NB4 (cell line): ENCODE results near the gene CREB5.

Experiments used
- MYC ChIP-seq: IDR thresholded peaks from 2 replicates; pipeline ENCODE4 v1.6.1; 2011; ENCODE audit warnings: low read depth, low read length
- POLR2A ChIP-seq: IDR thresholded peaks from 2 replicates; pipeline ENCODE4 v1.6.1; 2011; ENCODE audit warnings: mild to moderate bottlenecking; ENCODE audit not compliant: insufficient read length; ENCODE audit errors: extremely low read depth
- TF ChIP-seq, protein P1 (sequence below): IDR thresholded peaks from one replicate; pipeline ENCODE4 v1.5.1; 2012; ENCODE audit warnings: low read depth, low read length
- TF ChIP-seq, protein P2 (sequence below): IDR thresholded peaks from 2 replicates; pipeline ENCODE4 v1.6.1; 2011; ENCODE audit warnings: low read depth, low read length

DNA sequence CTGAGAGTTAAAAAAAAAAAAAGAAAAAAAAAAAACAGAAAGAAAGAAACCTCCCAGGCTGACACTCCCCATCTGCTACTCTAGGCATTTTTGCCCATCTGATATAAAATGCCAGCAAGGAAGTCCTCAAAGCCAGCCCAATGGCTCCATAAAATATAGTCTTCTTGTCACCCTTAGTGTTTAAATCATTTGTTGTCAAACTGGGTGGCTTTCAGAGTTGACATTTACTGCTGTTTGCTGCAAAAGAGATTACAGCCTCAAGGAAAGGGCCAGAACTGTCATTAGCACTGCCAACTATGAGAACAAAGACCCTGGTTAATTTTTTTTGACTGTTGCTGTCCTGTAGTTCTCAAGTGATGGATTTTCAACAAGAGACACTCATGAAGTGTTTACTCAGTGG is 459.3 kb downstream of the CREB5 start:
- TF ChIP-seq, protein P1, sequence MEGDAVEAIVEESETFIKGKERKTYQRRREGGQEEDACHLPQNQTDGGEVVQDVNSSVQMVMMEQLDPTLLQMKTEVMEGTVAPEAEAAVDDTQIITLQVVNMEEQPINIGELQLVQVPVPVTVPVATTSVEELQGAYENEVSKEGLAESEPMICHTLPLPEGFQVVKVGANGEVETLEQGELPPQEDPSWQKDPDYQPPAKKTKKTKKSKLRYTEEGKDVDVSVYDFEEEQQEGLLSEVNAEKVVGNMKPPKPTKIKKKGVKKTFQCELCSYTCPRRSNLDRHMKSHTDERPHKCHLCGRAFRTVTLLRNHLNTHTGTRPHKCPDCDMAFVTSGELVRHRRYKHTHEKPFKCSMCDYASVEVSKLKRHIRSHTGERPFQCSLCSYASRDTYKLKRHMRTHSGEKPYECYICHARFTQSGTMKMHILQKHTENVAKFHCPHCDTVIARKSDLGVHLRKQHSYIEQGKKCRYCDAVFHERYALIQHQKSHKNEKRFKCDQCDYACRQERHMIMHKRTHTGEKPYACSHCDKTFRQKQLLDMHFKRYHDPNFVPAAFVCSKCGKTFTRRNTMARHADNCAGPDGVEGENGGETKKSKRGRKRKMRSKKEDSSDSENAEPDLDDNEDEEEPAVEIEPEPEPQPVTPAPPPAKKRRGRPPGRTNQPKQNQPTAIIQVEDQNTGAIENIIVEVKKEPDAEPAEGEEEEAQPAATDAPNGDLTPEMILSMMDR, result no peak
- no peak for TF ChIP-seq MYC
- TF ChIP-seq, protein P2, sequence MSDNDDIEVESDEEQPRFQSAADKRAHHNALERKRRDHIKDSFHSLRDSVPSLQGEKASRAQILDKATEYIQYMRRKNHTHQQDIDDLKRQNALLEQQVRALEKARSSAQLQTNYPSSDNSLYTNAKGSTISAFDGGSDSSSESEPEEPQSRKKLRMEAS, result no peak
- TF ChIP-seq POLR2A, result no peak
